Heart right ventricle (tissue), 16 donors: ENCODE results near the gene CAPRIN2. TPM values are rescaled to one million over a fixed set of nuclear protein-coding genes. Genes with fewer than 3 reads are reported as not detected.

Experiments used
- ATAC-seq, 8 donors: fragments of 200-7000 bp; cut with Tn5 transposase; one replicate each; pipeline ENCODE4 v1.9.1; 2020; ENCODE audit warnings: mild to moderate bottlenecking in 8 of 8, moderate library complexity in 8 of 8, moderate number of reproducible peaks in 1 of 8
- DNase-seq, 2 donors: peaks; one replicate each; pipeline ENCODE4 v3.0.0-alpha.2; 2020
- H3K27ac ChIP-seq, 10 donors: fragments of 200-600 bp; sonication (generic) in 2 of 10; one replicate each; pipeline versions ENCODE4 v1.5.0 to v1.8.0; 2020 to 2022; ENCODE audit warnings: mild to moderate bottlenecking in 3 of 10
- H3K27me3 ChIP-seq, 7 donors: fragments of 200-600 bp; one replicate each; pipeline ENCODE4 v1.8.0; 2021 to 2022; ENCODE audit warnings: mild to moderate bottlenecking in 2 of 7
- H3K36me3 ChIP-seq, 9 donors: fragments of 200-600 bp; sonication (generic) in 1 of 9; one replicate each; pipeline versions ENCODE4 v1.5.0 to v1.8.0; 2020 to 2022; ENCODE audit warnings: mild to moderate bottlenecking in 2 of 9
- H3K4me1 ChIP-seq, 9 donors: fragments of 200-600 bp; sonication (generic) in 1 of 9; one replicate each; pipeline versions ENCODE4 v1.5.0 to v1.8.0; 2020 to 2022; ENCODE audit warnings: mild to moderate bottlenecking in 4 of 9
- H3K4me3 ChIP-seq, 10 donors: fragments of 200-600 bp; sonication (generic) in 2 of 10; one replicate each; pipeline versions ENCODE4 v1.5.0 to v1.8.0; 2020 to 2022; ENCODE audit warnings: mild to moderate bottlenecking in 7 of 10, moderate library complexity in 2 of 10
- H3K9me3 ChIP-seq, 11 donors: fragments of 200-600 bp in 10 of 11; sonication (generic) in 2 of 11; one replicate each; pipeline versions ENCODE4 v1.5.0 to v1.8.0; 2013 to 2022; ENCODE audit warnings: mild to moderate bottlenecking in 2 of 11, control low read depth in 1 of 11, moderate library complexity in 1 of 11
- CTCF ChIP-seq, 9 donors: fragments of 200-600 bp; sonication (generic) in 2 of 9; IDR thresholded peaks; one replicate each; pipeline versions ENCODE4 v1.5.0 to v1.8.0; 2021 to 2022; ENCODE audit warnings: antibody characterized with exemption in 9 of 9, mild to moderate bottlenecking in 5 of 9, moderate library complexity in 1 of 9
- WGBS, 2 donors: extraction: QIAGEN DNeasy Blood & Tissue Kit; methylation state at CpG; one replicate each; pipeline ENCODE4 v1.1.7; 2013; ENCODE audit warnings: inconsistent platforms in 1 of 2; 5-methylcytosine and 5-hydroxymethylcytosine counted together
- intact Hi-C, 10 donors: fragments of 100-400 bp; cut with DNase I; formaldehyde crosslinking; loops; one replicate each; pipeline versions ENCODE4 v1.11.1 to v1.14.2; 2022
- polyA plus RNA-seq, 2 donors: library from polyadenylated mRNA; stranded (reverse); fragments of 200-250 nt; gene quantifications; one replicate each; pipeline ENCODE4 v1.2.3, GENCODE V29; 2013
- total RNA-seq, 10 donors: library from RNA; stranded (reverse); fragmentation: NEBNext Ultra II Directional in 3 of 10; extraction: Animal tissue kit (Norgen Biotek cat#: 25700) in 3 of 10; gene quantifications; one replicate each; pipeline versions ENCODE4 v1.2.1 to v1.2.4, GENCODE V29; 2021 to 2023
- donor health status: Arrhythmogenic right ventricular cardiomyopathy.
- donor health status: ischemic (EF 13 %, LVEDD 7.1; RV severe dilation, severe dysfunction).
- donor health status: healthy with polysubstance abuse.
- donor health status: DM: no; HTN: yes; CAD: no.
- donor health status: DM: no; HTN: no; CAD: no.
- donor health status: ischemic (EF 25% LVEDD 6.9; RV normal size, moderate dysfunction).
- donor health status: ischemic (EF 25% LVEDD 5.7; RV mildly dilated, moderate dysfunction).
- donor health status: healthy.
- donor health status: DM: yes; HTN: yes; CAD: no.
- donor health status: Ischemic cardiomyopathy.
- donor health status: ischemic (EF 35%, LVEDD 5.7; RV mildly dilated, moderate dysfunction).
- donor health status: nonischemic (EF 11% LVEDD 7.7; RV severe dilation, severe dysfunction).
- donor health status: DM: yes; HTN: yes; CAD: no.
- donor health status: PGD.
- donor health status: ischemic (EF 29% LVEDD 5.4; RV normal size, mild dysfunction).
- donor health status: nonischemic (EF 23%, LVEDD 6.1; RV moderate dilation, normal function).

Gene CAPRIN2
- total and polyA plus RNA-seq, 12 donors = 10.4 to 33.0 (median 27.6) TPM

GRCh38 chr12:30732954-30733637 lies 21.7 kb downstream of the CAPRIN2 start:
- peaks cover 0 to 80% (median 0%) of the 10 kb centered on the region in 9 donors for H3K36me3 ChIP-seq
- WGBS, 2 donors = 89 to 90% methylated on average over 2 of the region's 2 CpGs
- ATAC-seq = no peak

DNA sequence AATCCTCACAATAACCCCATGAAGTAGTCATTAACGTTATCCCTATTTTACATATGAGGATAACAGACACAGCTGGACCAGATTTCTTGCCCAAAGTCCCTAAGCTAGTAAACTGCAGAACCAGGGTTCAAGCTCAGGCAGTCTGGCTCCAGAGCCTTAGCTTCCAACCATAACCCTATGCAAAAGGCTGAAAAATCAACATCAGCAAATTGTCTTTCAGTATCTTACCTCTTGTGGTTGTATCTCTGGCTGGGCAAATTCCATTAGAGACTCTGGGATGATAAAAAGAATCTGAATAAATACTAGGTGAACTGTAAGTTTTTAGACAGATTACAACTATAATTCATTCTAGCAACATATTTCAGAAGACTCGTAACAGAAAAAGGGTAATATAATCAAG lies 24.7 kb downstream of the CAPRIN2 start:
- H3K36me3 ChIP-seq = peaks cover 0 to 83% (median 0%) of the 10 kb centered on the region in 9 donors

More at GRCh38 chr12:30732954-30733637, 21.7 kb downstream of the CAPRIN2 start:
- DNase-seq = no peak
- Histone ChIP-seq H3K9me3 (no peaks in the 10 kb centered on the region), H3K27ac (no peak overlapping the region), H3K4me3 (no peak overlapping the region), H3K27me3 (no peaks in the 10 kb centered on the region), H3K4me1 (peaks cover 0 to 6% (median 0%) of the 10 kb centered on the region in 9 donors)
- intact Hi-C loops = no loop called here
- no peak for TF ChIP-seq CTCF (IDR thresholded peaks at IDR 0.05)

DNA sequence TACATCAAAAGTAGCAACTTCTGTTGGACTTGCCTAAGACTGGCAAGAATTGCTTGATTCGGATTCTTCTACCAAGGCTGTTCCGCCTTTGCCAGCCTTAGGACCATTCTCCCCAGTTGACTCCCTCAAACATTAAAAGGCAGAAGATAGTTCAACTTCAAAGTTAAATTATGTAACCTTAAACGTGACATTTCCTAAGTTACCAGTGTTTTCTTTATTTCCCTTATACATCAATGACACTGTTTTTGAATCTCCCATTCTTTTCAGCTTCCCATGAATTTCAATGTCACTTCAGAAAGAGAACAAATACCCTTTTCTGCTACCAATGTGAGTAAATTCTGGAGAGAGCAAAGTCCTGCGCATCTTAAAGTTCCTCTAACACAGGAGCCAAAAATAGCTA lies 25.2 kb downstream of the CAPRIN2 start:
- intact Hi-C loops = no loop called here
- DNase-seq = no peak
- Histone ChIP-seq H3K27ac (no peak overlapping the region), H3K36me3 (peaks cover 0 to 83% (median 0%) of the 10 kb centered on the region in 9 donors), H3K27me3 (no peaks in the 10 kb centered on the region), H3K4me1 (peaks cover 0 to 16% (median 0%) of the 10 kb centered on the region in 9 donors), H3K9me3 (no peaks in the 10 kb centered on the region), H3K4me3 (no peak overlapping the region)
- ATAC-seq = no peak
- WGBS, 2 donors = 94 to 97% methylated on average over 4 of the region's 4 CpGs
- no peak for TF ChIP-seq CTCF (IDR thresholded peaks at IDR 0.05)

More for the DNA sequence above, 24.7 kb downstream of the CAPRIN2 start:
- Histone ChIP-seq H3K4me3 (no peak overlapping the region), H3K9me3 (no peaks in the 10 kb centered on the region), H3K4me1 (peaks cover 0 to 16% (median 0%) of the 10 kb centered on the region in 9 donors), H3K27me3 (no peaks in the 10 kb centered on the region), H3K27ac (no peak overlapping the region)
- no peak for TF ChIP-seq CTCF (IDR thresholded peaks at IDR 0.05)
- intact Hi-C loops = no loop called here
- DNase-seq (no peak), ATAC-seq (no peak)
- WGBS, 2 donors = 91 to 92% methylated on average over 2 of the region's 2 CpGs

DNA sequence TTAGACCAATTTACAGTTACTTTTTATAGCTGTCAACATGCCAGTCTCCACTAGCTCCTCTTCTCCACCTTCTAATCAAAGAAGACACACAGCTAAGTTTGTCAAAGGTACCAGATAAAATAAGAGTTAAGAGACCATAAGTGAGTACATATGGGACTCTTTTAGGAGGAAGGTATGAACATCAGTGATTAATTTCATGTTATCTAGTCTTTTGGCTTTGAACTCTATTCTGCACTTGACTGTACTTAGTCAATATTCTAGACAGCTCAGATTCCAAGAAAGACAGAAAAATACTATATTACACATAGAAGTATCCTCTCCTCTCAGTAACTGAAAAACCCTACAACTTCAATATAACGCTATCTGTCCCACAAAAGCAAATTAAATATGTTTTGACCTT lies 28.1 kb downstream of the CAPRIN2 start:
- Histone ChIP-seq H3K9me3 (no peaks in the 10 kb centered on the region), H3K36me3 (peaks cover 0 to 91% (median 6%) of the 10 kb centered on the region in 9 donors), H3K27me3 (no peaks in the 10 kb centered on the region), H3K4me1 (peaks cover 0 to 16% (median 0%) of the 10 kb centered on the region in 9 donors), H3K4me3 (no peak overlapping the region), H3K27ac (no peak overlapping the region)
- WGBS, 2 donors = 99 to 100% methylated on average over 1 of the region's 1 CpG
- intact Hi-C loops = no loop called here
- DNase-seq = no peak
- no peak for TF ChIP-seq CTCF (IDR thresholded peaks at IDR 0.05)
- ATAC-seq = no peak
